ENCODE measurements around the gene SLC9A9. TPM values are rescaled to one million over a fixed set of nuclear protein-coding genes. Genes with fewer than 3 reads are reported as not detected.
"Not testable (repeated sequence)": the region's sequence is repeated elsewhere in the genome, so short reads cannot be mapped to it uniquely, and the experiment has no call there.

Gene SLC9A9
- total and polyA plus RNA-seq, 2 donors from 2014 or later = 3.7 to 16.5 TPM

GRCh38 chr3:143809121-143809621, 39.1 kb downstream of the SLC9A9 start:
- H3K4me1 ChIP-seq (ENCODE audit: control insufficient read depth in 2 of 3, insufficient read depth in 2 of 3, low read depth in 1 of 3, low read length in 3 of 3) = no peaks in the 10 kb centered on the region
- TF ChIP-seq, protein P1, sequence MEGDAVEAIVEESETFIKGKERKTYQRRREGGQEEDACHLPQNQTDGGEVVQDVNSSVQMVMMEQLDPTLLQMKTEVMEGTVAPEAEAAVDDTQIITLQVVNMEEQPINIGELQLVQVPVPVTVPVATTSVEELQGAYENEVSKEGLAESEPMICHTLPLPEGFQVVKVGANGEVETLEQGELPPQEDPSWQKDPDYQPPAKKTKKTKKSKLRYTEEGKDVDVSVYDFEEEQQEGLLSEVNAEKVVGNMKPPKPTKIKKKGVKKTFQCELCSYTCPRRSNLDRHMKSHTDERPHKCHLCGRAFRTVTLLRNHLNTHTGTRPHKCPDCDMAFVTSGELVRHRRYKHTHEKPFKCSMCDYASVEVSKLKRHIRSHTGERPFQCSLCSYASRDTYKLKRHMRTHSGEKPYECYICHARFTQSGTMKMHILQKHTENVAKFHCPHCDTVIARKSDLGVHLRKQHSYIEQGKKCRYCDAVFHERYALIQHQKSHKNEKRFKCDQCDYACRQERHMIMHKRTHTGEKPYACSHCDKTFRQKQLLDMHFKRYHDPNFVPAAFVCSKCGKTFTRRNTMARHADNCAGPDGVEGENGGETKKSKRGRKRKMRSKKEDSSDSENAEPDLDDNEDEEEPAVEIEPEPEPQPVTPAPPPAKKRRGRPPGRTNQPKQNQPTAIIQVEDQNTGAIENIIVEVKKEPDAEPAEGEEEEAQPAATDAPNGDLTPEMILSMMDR (IDR thresholded peaks at IDR 0.05; ENCODE audit: borderline replicate concordance, extremely low read depth, insufficient read depth) = no peak
- intact Hi-C loops (cut with DNase I) = no loop called here
- FAIRE-seq (no peak), DNase-seq (peak in 2 of 5 donors; percentile 46 to 81)
- H3K9ac ChIP-seq (ENCODE audit: low read length in 3 of 3) = no peak overlapping the region
- no peaks in the 10 kb centered on the region for H3K9me3 ChIP-seq (ENCODE audit: control insufficient read depth in 2 of 3, insufficient read depth in 1 of 3, low read length in 3 of 3)
- H3K27me3 ChIP-seq (ENCODE audit: control insufficient read depth, insufficient read depth, low read length) = no peaks in the 10 kb centered on the region
- H3K36me3 ChIP-seq (ENCODE audit: control insufficient read depth in 2 of 3, insufficient read depth in 3 of 3, low read length in 3 of 3) = no peaks in the 10 kb centered on the region
- no peak overlapping the region for H3K27ac ChIP-seq (ENCODE audit: low read depth in 2 of 2, low read length in 2 of 2)
- H3K4me3 ChIP-seq (ENCODE audit: low read length in 3 of 3) = no peak overlapping the region

DNA sequence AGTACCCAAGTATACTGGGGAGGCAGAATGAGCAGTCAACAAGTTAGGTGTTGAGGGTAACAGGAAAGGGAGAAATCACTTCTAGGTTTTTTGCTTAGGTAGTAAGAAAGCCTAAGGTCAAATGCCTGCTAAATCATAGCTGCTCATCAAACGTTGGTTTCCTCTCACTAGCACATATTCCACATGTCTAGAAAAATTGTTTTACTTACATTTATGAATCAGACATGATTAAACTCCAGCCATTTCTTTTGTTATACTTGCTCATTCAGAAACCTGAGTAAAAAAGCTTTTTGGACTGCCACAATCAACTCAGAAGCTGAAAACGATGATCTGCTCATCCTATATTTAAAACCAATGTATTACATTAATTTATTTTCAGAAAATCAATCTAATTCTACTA, 40.2 kb downstream of the SLC9A9 start:
- H3K27ac ChIP-seq (ENCODE audit: low read depth in 2 of 2, low read length in 2 of 2) = no peak overlapping the region
- TF ChIP-seq, protein P1 (IDR thresholded peaks at IDR 0.05; ENCODE audit: borderline replicate concordance, extremely low read depth, insufficient read depth) = no peak
- no peak overlapping the region for H3K9ac ChIP-seq (ENCODE audit: low read length in 3 of 3)
- no peak overlapping the region for H3K4me3 ChIP-seq (ENCODE audit: low read length in 3 of 3)
- H3K9me3 ChIP-seq (ENCODE audit: control insufficient read depth in 2 of 3, insufficient read depth in 1 of 3, low read length in 3 of 3) = no peaks in the 10 kb centered on the region
- intact Hi-C loops (cut with DNase I) = no loop called here
- FAIRE-seq (no peak), DNase-seq (no peak)
- no peaks in the 10 kb centered on the region for H3K36me3 ChIP-seq (ENCODE audit: control insufficient read depth in 2 of 3, insufficient read depth in 3 of 3, low read length in 3 of 3)
- no peaks in the 10 kb centered on the region for H3K27me3 ChIP-seq (ENCODE audit: control insufficient read depth, insufficient read depth, low read length)
- no peaks in the 10 kb centered on the region for H3K4me1 ChIP-seq (ENCODE audit: control insufficient read depth in 2 of 3, insufficient read depth in 2 of 3, low read depth in 1 of 3, low read length in 3 of 3)

DNA sequence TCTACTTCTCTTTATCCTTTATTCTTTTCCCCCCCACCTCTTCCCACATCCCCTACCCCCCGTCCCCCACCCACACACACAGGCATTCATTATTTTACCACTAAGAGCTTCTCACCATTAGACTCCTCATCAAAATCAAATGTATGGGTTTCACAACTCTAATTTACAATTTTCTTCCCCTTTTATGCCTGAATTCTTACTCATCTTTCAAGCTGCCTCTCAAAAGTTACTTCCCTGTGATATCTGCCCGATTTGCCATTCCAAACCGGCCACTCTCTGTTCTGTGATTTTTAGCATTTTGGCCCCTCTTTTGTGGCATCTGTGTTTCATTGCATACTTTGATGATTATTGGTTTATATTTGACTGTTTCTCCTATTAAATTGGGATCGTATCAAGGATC, 42.2 kb downstream of the SLC9A9 start:
- Histone ChIP-seq H3K4me1 (ENCODE audit: control insufficient read depth in 2 of 3, insufficient read depth in 2 of 3, low read depth in 1 of 3, low read length in 3 of 3) (no peaks in the 10 kb centered on the region), H3K4me3 (ENCODE audit: low read length in 3 of 3) (no peak overlapping the region), H3K27me3 (ENCODE audit: control insufficient read depth, insufficient read depth, low read length) (no peaks in the 10 kb centered on the region), H3K27ac (ENCODE audit: low read depth in 2 of 2, low read length in 2 of 2) (no peak overlapping the region), H3K9ac (ENCODE audit: low read length in 3 of 3) (no peak overlapping the region), H3K9me3 (ENCODE audit: control insufficient read depth in 2 of 3, insufficient read depth in 1 of 3, low read length in 3 of 3) (no peaks in the 10 kb centered on the region), H3K36me3 (ENCODE audit: control insufficient read depth in 2 of 3, insufficient read depth in 3 of 3, low read length in 3 of 3) (no peaks in the 10 kb centered on the region)
- TF ChIP-seq, protein P1 (IDR thresholded peaks at IDR 0.05; ENCODE audit: borderline replicate concordance, extremely low read depth, insufficient read depth) = no peak
- intact Hi-C loops (cut with DNase I) = no loop called here
- DNase-seq (no peak), FAIRE-seq (no peak)

DNA sequence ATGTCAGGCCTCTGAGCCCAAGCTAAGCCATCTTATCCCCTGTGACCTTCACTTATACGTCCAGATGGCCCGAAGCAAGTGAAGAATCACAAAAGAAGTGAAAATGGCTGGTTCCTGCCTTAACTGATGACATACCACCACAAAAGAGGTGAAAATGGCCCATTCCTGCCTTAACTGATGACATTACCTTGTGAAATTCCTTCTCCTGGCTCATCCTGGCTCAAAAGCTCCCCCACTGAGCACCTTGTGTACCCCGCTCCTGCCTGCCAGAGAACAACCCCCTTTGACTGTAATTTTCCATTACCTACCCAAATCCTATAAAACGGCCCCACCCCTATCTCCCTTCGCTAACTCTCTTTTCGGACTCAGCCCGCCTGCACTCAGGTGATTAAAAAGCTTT, 42.8 kb downstream of the SLC9A9 start:
- H3K36me3 ChIP-seq (ENCODE audit: control insufficient read depth in 2 of 3, insufficient read depth in 3 of 3, low read length in 3 of 3); H3K27ac ChIP-seq (ENCODE audit: low read depth in 2 of 2, low read length in 2 of 2); H3K4me1 ChIP-seq (ENCODE audit: control insufficient read depth in 2 of 3, insufficient read depth in 2 of 3, low read depth in 1 of 3, low read length in 3 of 3); intact Hi-C loops (cut with DNase I); FAIRE-seq; DNase-seq; H3K9ac ChIP-seq (ENCODE audit: low read length in 3 of 3); H3K9me3 ChIP-seq (ENCODE audit: control insufficient read depth in 2 of 3, insufficient read depth in 1 of 3, low read length in 3 of 3); H3K27me3 ChIP-seq (ENCODE audit: control insufficient read depth, insufficient read depth, low read length); H3K4me3 ChIP-seq (ENCODE audit: low read length in 3 of 3): not testable (repeated sequence)

GRCh38 chr3:143801046-143801445, 47.2 kb downstream of the SLC9A9 start:
- intact Hi-C loops (cut with DNase I); H3K9me3 ChIP-seq (ENCODE audit: control insufficient read depth in 2 of 3, insufficient read depth in 1 of 3, low read length in 3 of 3); H3K9ac ChIP-seq (ENCODE audit: low read length in 3 of 3); DNase-seq; FAIRE-seq; H3K27me3 ChIP-seq (ENCODE audit: control insufficient read depth, insufficient read depth, low read length); H3K4me3 ChIP-seq (ENCODE audit: low read length in 3 of 3); H3K27ac ChIP-seq (ENCODE audit: low read depth in 2 of 2, low read length in 2 of 2); H3K4me1 ChIP-seq (ENCODE audit: control insufficient read depth in 2 of 3, insufficient read depth in 2 of 3, low read depth in 1 of 3, low read length in 3 of 3); H3K36me3 ChIP-seq (ENCODE audit: control insufficient read depth in 2 of 3, insufficient read depth in 3 of 3, low read length in 3 of 3): not testable (repeated sequence)

DNA sequence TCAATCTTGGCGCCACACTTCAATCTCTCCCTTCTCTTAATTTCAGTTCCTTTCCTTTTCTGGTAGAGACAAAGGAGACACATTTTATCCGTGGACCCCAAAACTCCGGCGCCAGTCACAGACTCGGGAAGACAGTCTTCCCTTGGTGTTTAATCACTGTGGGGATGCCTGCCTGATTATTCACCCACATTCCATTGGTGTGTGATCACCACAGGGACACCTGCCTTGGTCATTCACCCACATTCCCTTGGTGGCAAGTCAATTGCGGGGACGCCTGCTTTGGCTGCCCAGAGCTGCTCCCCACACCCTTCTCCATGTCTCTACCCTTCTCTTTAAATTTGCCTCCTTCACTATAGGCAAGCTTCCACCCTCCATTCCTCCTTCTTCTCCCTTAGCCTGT, 50.1 kb downstream of the SLC9A9 start:
- intact Hi-C loops (cut with DNase I); H3K9ac ChIP-seq (ENCODE audit: low read length in 3 of 3); DNase-seq; H3K4me3 ChIP-seq (ENCODE audit: low read length in 3 of 3); H3K36me3 ChIP-seq (ENCODE audit: control insufficient read depth in 2 of 3, insufficient read depth in 3 of 3, low read length in 3 of 3); H3K4me1 ChIP-seq (ENCODE audit: control insufficient read depth in 2 of 3, insufficient read depth in 2 of 3, low read depth in 1 of 3, low read length in 3 of 3); H3K9me3 ChIP-seq (ENCODE audit: control insufficient read depth in 2 of 3, insufficient read depth in 1 of 3, low read length in 3 of 3); H3K27me3 ChIP-seq (ENCODE audit: control insufficient read depth, insufficient read depth, low read length); H3K27ac ChIP-seq (ENCODE audit: low read depth in 2 of 2, low read length in 2 of 2); FAIRE-seq: not testable (repeated sequence)
